Fibroblast of lung (primary cell): ENCODE measurements around the gene CAMKMT. TPM values are rescaled to one million over a fixed set of nuclear protein-coding genes. Genes with fewer than 3 reads are reported as not detected.

ENCODE experiments used
- DNase-seq, 2 donors: peaks; one replicate each; pipeline versions ENCODE4 v3.0.0 to v3.0.0-alpha.2; 2010; ENCODE audit warnings: low read depth in 2 of 2
- H2AFZ ChIP-seq: 2 replicates; pipeline ENCODE4 v1.5.1; 2012; ENCODE audit warnings: low read length, control low read depth, inconsistent platforms
- H3K27ac ChIP-seq: 2 replicates; pipeline ENCODE4 v1.5.1; 2011; ENCODE audit warnings: low read length, control low read depth; ENCODE audit not compliant: insufficient read depth
- H3K27me3 ChIP-seq: 2 replicates; pipeline ENCODE4 v1.5.1; 2011; ENCODE audit warnings: mild to moderate bottlenecking, low read length; ENCODE audit not compliant: control insufficient read depth, insufficient read depth
- H3K36me3 ChIP-seq: 2 replicates; pipeline ENCODE4 v1.5.1; 2011; ENCODE audit warnings: low read length; ENCODE audit not compliant: control insufficient read depth, insufficient read depth
- H3K4me1 ChIP-seq: 2 replicates; pipeline ENCODE4 v1.5.1; 2011; ENCODE audit warnings: low read length; ENCODE audit not compliant: control insufficient read depth, insufficient read depth; ENCODE audit errors: extremely low read depth
- H3K4me2 ChIP-seq: 2 replicates; pipeline ENCODE4 v1.5.1; 2011; ENCODE audit warnings: low read length, control low read depth; ENCODE audit not compliant: insufficient read depth; ENCODE audit errors: extremely low read depth
- H3K4me3 ChIP-seq, 4 experiments: fragments of 200-600 bp in 1 of 4; sonication (generic) in 1 of 4; replicated peaks in 1 of 4; 2 replicates each; pipeline ENCODE4 v1.5.1; 2011 to 2016; ENCODE audit warnings: low read length in 4 of 4, low read depth in 3 of 4, mild to moderate bottlenecking in 3 of 4, control low read depth in 2 of 4, inconsistent platforms in 1 of 4, mixed read lengths in 1 of 4; ENCODE audit not compliant: insufficient read depth in 1 of 4; ENCODE audit errors: control extremely low read depth in 1 of 4
- H3K79me2 ChIP-seq: 2 replicates; pipeline ENCODE4 v1.5.1; 2012; ENCODE audit warnings: mild to moderate bottlenecking, low read length, inconsistent platforms; ENCODE audit not compliant: control insufficient read depth, insufficient read depth
- H3K9ac ChIP-seq: 2 replicates; pipeline ENCODE4 v1.5.1; 2011; ENCODE audit warnings: mild to moderate bottlenecking, low read length, control low read depth; ENCODE audit not compliant: insufficient read depth
- H3K9me3 ChIP-seq: 2 replicates; pipeline ENCODE4 v1.5.1; 2012; ENCODE audit warnings: low read depth, low read length; ENCODE audit not compliant: control insufficient read depth, insufficient read depth
- H4K20me1 ChIP-seq: 2 replicates; pipeline ENCODE4 v1.5.1; 2011; ENCODE audit warnings: low read length; ENCODE audit not compliant: control insufficient read depth, insufficient read depth; ENCODE audit errors: extremely low read depth
- CTCF ChIP-seq, 2 donors: IDR thresholded peaks in 1 of 2; conservative IDR thresholded peaks in 1 of 2; 1 replicate in 1 of 2; 2 replicates in 1 of 2; pipeline ENCODE4 v1.5.1; 2011 to 2012; ENCODE audit warnings: low read length in 2 of 2, control low read depth in 1 of 2, inconsistent platforms in 1 of 2, low read depth in 1 of 2, mild to moderate bottlenecking in 1 of 2
- EZH2 ChIP-seq: IDR thresholded peaks from 2 replicates; pipeline ENCODE4 v1.5.1; 2012; ENCODE audit warnings: low read length, control low read depth, mild to moderate bottlenecking; ENCODE audit errors: missing control alignments
- polyA plus RNA-seq, 2 donors: library from polyadenylated mRNA; depleted of rRNA in 1 of 2; stranded (reverse) in 1 of 2; unstranded in 1 of 2; fragments of >200 nt; gene quantifications; 2 replicates each; pipeline ENCODE4 v1.2.1, GENCODE V29; 2011 to 2012; ENCODE audit warnings: missing spikeins in 1 of 2
- total RNA-seq: library from RNA; depleted of rRNA; stranded (reverse); fragments of >200 nt; gene quantifications from 2 replicates; pipeline ENCODE4 v1.2.1, GENCODE V29; 2014

Gene CAMKMT
- total and polyA plus RNA-seq, 2 donors (not counting 1 experiment from before 2014, with no cell fraction given): 7.9 to 11.6 TPM

- Histone ChIP-seq H3K27ac (no peak overlapping the region), H3K79me2 (no peaks in the 10 kb centered on the region), H3K36me3 (no peaks in the 10 kb centered on the region), H3K4me2 (no peak overlapping the region), H3K9me3 (no peaks in the 10 kb centered on the region), H3K9ac (no peak overlapping the region), H3K27me3 (no peaks in the 10 kb centered on the region), H2AFZ (no peak overlapping the region), H3K4me3 (no peak overlapping the region), H4K20me1 (no peaks in the 10 kb centered on the region), H3K4me1 (no peaks in the 10 kb centered on the region)
- TF ChIP-seq CTCF (conservative IDR thresholded peaks at IDR 0.05 in 1 of 2, IDR thresholded peaks at IDR 0.05 in 1 of 2; ENCODE audit: low read depth in 1 of 2, low read length in 2 of 2) (no peak), EZH2 (no peak)
- no peak for DNase-seq
Measured at GRCh38 chr2:44605511-44605910, 243.8 kb downstream of the CAMKMT start.

GRCh38 chr2:44612276-44612675 lies 250.5 kb downstream of the CAMKMT start:
- Histone ChIP-seq H3K4me2 (no peak overlapping the region), H3K36me3 (no peaks in the 10 kb centered on the region)
- TF ChIP-seq CTCF (conservative IDR thresholded peaks at IDR 0.05 in 1 of 2, IDR thresholded peaks at IDR 0.05 in 1 of 2; ENCODE audit: low read depth in 1 of 2, low read length in 2 of 2) (no peak), EZH2 (no peak)

GRCh38 chr2:44614940-44615339 lies 253.2 kb downstream of the CAMKMT start:
- no peaks in the 10 kb centered on the region for H3K79me2 ChIP-seq
- no peak overlapping the region for H3K27ac ChIP-seq
- no peaks in the 10 kb centered on the region for H4K20me1 ChIP-seq
- H3K9me3 ChIP-seq: no peaks in the 10 kb centered on the region
- H3K27me3 ChIP-seq: no peaks in the 10 kb centered on the region
- no peaks in the 10 kb centered on the region for H3K36me3 ChIP-seq
- no peaks in the 10 kb centered on the region for H3K4me1 ChIP-seq
- H3K4me3 ChIP-seq: no peak overlapping the region
- TF ChIP-seq CTCF (conservative IDR thresholded peaks at IDR 0.05 in 1 of 2, IDR thresholded peaks at IDR 0.05 in 1 of 2; ENCODE audit: low read depth in 1 of 2, low read length in 2 of 2): no peak
- no peak for TF ChIP-seq EZH2
- DNase-seq: no peak
- H3K9ac ChIP-seq: no peak overlapping the region
- H2AFZ ChIP-seq: no peak overlapping the region
- no peak overlapping the region for H3K4me2 ChIP-seq

More at GRCh38 chr2:44612276-44612675, 250.5 kb downstream of the CAMKMT start:
- Histone ChIP-seq H3K79me2 (no peaks in the 10 kb centered on the region), H3K9me3 (no peaks in the 10 kb centered on the region), H3K9ac (no peak overlapping the region), H3K27ac (no peak overlapping the region), H4K20me1 (no peaks in the 10 kb centered on the region), H3K27me3 (no peaks in the 10 kb centered on the region), H3K4me1 (no peaks in the 10 kb centered on the region), H2AFZ (no peak overlapping the region), H3K4me3 (no peak overlapping the region)
- DNase-seq: no peak
